Neural cell (in vitro differentiated cells): Measurements from ENCODE around the gene DSN1. TPM values are rescaled to one million over a fixed set of nuclear protein-coding genes. Genes with fewer than 3 reads are reported as not detected.

Experiments used
- H2AFZ ChIP-seq: fragments of 200-600, 300-800 bp; sonication (generic), shearing (Covaris generic); 2 replicates; pipeline ENCODE4 v1.6.0; 2014; ENCODE audit warnings: low read depth, mild to moderate bottlenecking, antibody characterized with exemption, low read length, moderate library complexity
- H3F3A ChIP-seq: fragments of 200-600 bp; shearing (Covaris generic); 2 replicates; pipeline ENCODE4 v1.6.1; 2016; ENCODE audit warnings: mild to moderate bottlenecking, moderate library complexity, mixed read lengths, antibody characterized with exemption, low read length; ENCODE audit not compliant: insufficient read depth, poor library complexity, severe bottlenecking
- H3K27ac ChIP-seq: fragments of 200-600, 300-800 bp; sonication (generic), shearing (Covaris generic); 2 replicates; pipeline ENCODE4 v1.5.1; 2014; ENCODE audit warnings: mild to moderate bottlenecking, low read length, moderate library complexity
- H3K27me3 ChIP-seq: fragments of 300-800, 200-600 bp; sonication (generic), shearing (Covaris generic); 2 replicates; pipeline ENCODE4 v1.6.0; 2014; ENCODE audit warnings: mild to moderate bottlenecking, low read depth, low read length, moderate library complexity; ENCODE audit not compliant: insufficient read depth
- H3K36me3 ChIP-seq: fragments of 300-800, 200-600 bp; sonication (generic), shearing (Covaris generic); 2 replicates; pipeline ENCODE4 v1.5.1; 2014; ENCODE audit warnings: mild to moderate bottlenecking, antibody characterized with exemption, low read length, moderate library complexity; ENCODE audit not compliant: insufficient read depth
- H3K4me2 ChIP-seq: fragments of 300-800, 200-600 bp; sonication (generic), shearing (Covaris generic); 2 replicates; pipeline ENCODE4 v1.6.0; 2014; ENCODE audit warnings: mild to moderate bottlenecking, low read length
- H3K4me3 ChIP-seq: fragments of 300-800, 200-600 bp; sonication (generic), shearing (Covaris generic); 2 replicates; pipeline ENCODE4 v1.5.1; 2014; ENCODE audit warnings: mild to moderate bottlenecking, low read length, moderate library complexity
- H3K79me2 ChIP-seq: fragments of 200-600 bp; shearing (Covaris generic); replicated peaks from 2 replicates; pipeline ENCODE4 v1.6.0; 2014; ENCODE audit warnings: mild to moderate bottlenecking, low read length, moderate library complexity; ENCODE audit not compliant: insufficient read depth
- H3K9ac ChIP-seq: fragments of 300-800, 200-600 bp; sonication (generic), shearing (Covaris generic); 2 replicates; pipeline ENCODE4 v1.6.1; 2016; ENCODE audit warnings: mild to moderate bottlenecking, low read length, mixed read lengths
- H3K9me2 ChIP-seq: fragments of 200-600 bp; shearing (Covaris generic); 2 replicates; pipeline ENCODE4 v1.6.1; 2016; ENCODE audit warnings: mild to moderate bottlenecking, low read length, mixed read lengths; ENCODE audit not compliant: insufficient read depth
- H3K9me3 ChIP-seq: fragments of 200-600, 300-800 bp; sonication (generic), shearing (Covaris generic); 2 replicates; pipeline ENCODE4 v1.6.1; 2016; ENCODE audit warnings: mild to moderate bottlenecking, mixed run types, low read length, moderate library complexity, mixed read lengths
- H4K20me1 ChIP-seq: fragments of 200-600 bp; shearing (Covaris generic); 2 replicates; pipeline ENCODE4 v1.6.1; 2016; ENCODE audit warnings: mild to moderate bottlenecking, mixed run types; ENCODE audit not compliant: insufficient read depth
- CTCF ChIP-seq: fragments of 450-650 bp; IDR thresholded peaks from 2 replicates; pipeline ENCODE4 v1.5.1; 2014; ENCODE audit warnings: antibody characterized with exemption, mild to moderate bottlenecking, moderate library complexity; ENCODE audit not compliant: poor library complexity, severe bottlenecking
- EP300 ChIP-seq: fragments of 450-650 bp; conservative IDR thresholded peaks from 2 replicates; pipeline ENCODE4 v1.6.1; 2014; ENCODE audit warnings: antibody characterized with exemption, mild to moderate bottlenecking, moderate library complexity; ENCODE audit not compliant: poor library complexity, severe bottlenecking
- EZH2 ChIP-seq: fragments of 200-600, 300-800 bp; shearing (Covaris generic), sonication (generic); IDR thresholded peaks from 2 replicates; pipeline ENCODE4 v1.6.1; 2014; ENCODE audit warnings: antibody characterized with exemption, low read length, borderline replicate concordance, mild to moderate bottlenecking; ENCODE audit not compliant: insufficient read depth, poor library complexity, severe bottlenecking
- MXI1 ChIP-seq: fragments of 450-650 bp; conservative IDR thresholded peaks from 2 replicates; pipeline ENCODE4 v1.6.1; 2014; ENCODE audit warnings: antibody characterized with exemption, mild to moderate bottlenecking; ENCODE audit not compliant: poor library complexity, severe bottlenecking
- POLR2AphosphoS5 ChIP-seq: IDR thresholded peaks from 2 replicates; pipeline ENCODE4 v1.6.1; 2012
- RAD21 ChIP-seq: fragments of 450-650 bp; conservative IDR thresholded peaks from 2 replicates; pipeline ENCODE4 v1.6.1; 2014; ENCODE audit warnings: antibody characterized with exemption, mild to moderate bottlenecking, moderate library complexity
- SMC3 ChIP-seq: fragments of 450-650 bp; conservative IDR thresholded peaks from 2 replicates; pipeline ENCODE4 v1.6.1; 2014; ENCODE audit warnings: antibody characterized with exemption, mild to moderate bottlenecking, moderate library complexity; ENCODE audit not compliant: poor library complexity
- TAF1 ChIP-seq: IDR thresholded peaks from 2 replicates; pipeline ENCODE4 v1.6.1; 2012; ENCODE audit warnings: low read depth
- polyA plus RNA-seq: library from polyadenylated mRNA; depleted of rRNA; stranded (reverse); fragments of >200 nt; gene quantifications from 2 replicates; pipeline ENCODE4 v1.2.3, GENCODE V29; 2014
- TF ChIP-seq, protein P1 (sequence below): IDR thresholded peaks from 2 replicates; pipeline ENCODE4 v1.6.1; 2012; ENCODE audit warnings: borderline replicate concordance

DSN1 gene
- polyA plus RNA-seq, 1 donor from 2014 or later, result 8.1 TPM

- no peaks in the 10 kb centered on the region for H3F3A ChIP-seq
- no peaks in the 10 kb centered on the region for H3K79me2 ChIP-seq
- no peak overlapping the region for H3K9ac ChIP-seq
- TF ChIP-seq EP300, result no peak
- TF ChIP-seq POLR2AphosphoS5, result no peak
- no peak for TF ChIP-seq CTCF
- TF ChIP-seq EZH2, result no peak
- no peak overlapping the region for H2AFZ ChIP-seq
- H3K27me3 ChIP-seq, result no peaks in the 10 kb centered on the region
- no peaks in the 10 kb centered on the region for H4K20me1 ChIP-seq
- no peaks in the 10 kb centered on the region for H3K9me3 ChIP-seq
- no peak overlapping the region for H3K4me2 ChIP-seq
- no peaks in the 10 kb centered on the region for H3K36me3 ChIP-seq
- no peak overlapping the region for H3K27ac ChIP-seq
- H3K9me2 ChIP-seq, result no peaks in the 10 kb centered on the region
- H3K4me3 ChIP-seq, result no peak overlapping the region
Measured at GRCh38 chr20:36760647-36761046, 12.9 kb downstream of the DSN1 start.

GRCh38 chr20:36758276-36758675 lies 15.3 kb downstream of the DSN1 start:
- Histone ChIP-seq H3K9ac (no peak overlapping the region), H3K9me3 (no peaks in the 10 kb centered on the region), H3K9me2 (no peaks in the 10 kb centered on the region), H3K27ac (no peak overlapping the region), H3K27me3 (no peaks in the 10 kb centered on the region), H3K79me2 (no peaks in the 10 kb centered on the region), H3K4me2 (no peak overlapping the region), H3K4me3 (no peak overlapping the region), H2AFZ (no peak overlapping the region), H3F3A (no peaks in the 10 kb centered on the region), H3K36me3 (no peaks in the 10 kb centered on the region), H4K20me1 (no peaks in the 10 kb centered on the region)
- no peak for TF ChIP-seq EP300
- TF ChIP-seq, protein P1, sequence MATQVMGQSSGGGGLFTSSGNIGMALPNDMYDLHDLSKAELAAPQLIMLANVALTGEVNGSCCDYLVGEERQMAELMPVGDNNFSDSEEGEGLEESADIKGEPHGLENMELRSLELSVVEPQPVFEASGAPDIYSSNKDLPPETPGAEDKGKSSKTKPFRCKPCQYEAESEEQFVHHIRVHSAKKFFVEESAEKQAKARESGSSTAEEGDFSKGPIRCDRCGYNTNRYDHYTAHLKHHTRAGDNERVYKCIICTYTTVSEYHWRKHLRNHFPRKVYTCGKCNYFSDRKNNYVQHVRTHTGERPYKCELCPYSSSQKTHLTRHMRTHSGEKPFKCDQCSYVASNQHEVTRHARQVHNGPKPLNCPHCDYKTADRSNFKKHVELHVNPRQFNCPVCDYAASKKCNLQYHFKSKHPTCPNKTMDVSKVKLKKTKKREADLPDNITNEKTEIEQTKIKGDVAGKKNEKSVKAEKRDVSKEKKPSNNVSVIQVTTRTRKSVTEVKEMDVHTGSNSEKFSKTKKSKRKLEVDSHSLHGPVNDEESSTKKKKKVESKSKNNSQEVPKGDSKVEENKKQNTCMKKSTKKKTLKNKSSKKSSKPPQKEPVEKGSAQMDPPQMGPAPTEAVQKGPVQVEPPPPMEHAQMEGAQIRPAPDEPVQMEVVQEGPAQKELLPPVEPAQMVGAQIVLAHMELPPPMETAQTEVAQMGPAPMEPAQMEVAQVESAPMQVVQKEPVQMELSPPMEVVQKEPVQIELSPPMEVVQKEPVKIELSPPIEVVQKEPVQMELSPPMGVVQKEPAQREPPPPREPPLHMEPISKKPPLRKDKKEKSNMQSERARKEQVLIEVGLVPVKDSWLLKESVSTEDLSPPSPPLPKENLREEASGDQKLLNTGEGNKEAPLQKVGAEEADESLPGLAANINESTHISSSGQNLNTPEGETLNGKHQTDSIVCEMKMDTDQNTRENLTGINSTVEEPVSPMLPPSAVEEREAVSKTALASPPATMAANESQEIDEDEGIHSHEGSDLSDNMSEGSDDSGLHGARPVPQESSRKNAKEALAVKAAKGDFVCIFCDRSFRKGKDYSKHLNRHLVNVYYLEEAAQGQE, result no peak
- TF ChIP-seq EZH2, result no peak
- no peak for TF ChIP-seq SMC3
- TF ChIP-seq POLR2AphosphoS5, result no peak
- TF ChIP-seq RAD21, result no peak
- TF ChIP-seq TAF1, result no peak
- no peak for TF ChIP-seq MXI1
- TF ChIP-seq CTCF, result no peak
